D721Med (cell line): ENCODE measurements around the gene NIPAL1.
"Not testable (repeated sequence)": the region's sequence is repeated elsewhere in the genome, so short reads cannot be mapped to it uniquely, and the experiment has no call there.

Source experiments
- DNase-seq: peaks from one replicate; pipeline ENCODE4 v3.0.0; 2011; ENCODE audit warnings: low spot score; ENCODE audit not compliant: insufficient read length
- FAIRE-seq: peaks from 2 replicates; lab custom pipeline; 2011; peaks lifted over from hg19 to GRCh38; lab: Jason Lieb, UNC
- TF ChIP-seq, protein P1 (sequence below): IDR thresholded peaks from 2 replicates; pipeline ENCODE4 v1.5.1; 2012; ENCODE audit warnings: mild to moderate bottlenecking, control low read depth; ENCODE audit not compliant: insufficient read depth; ENCODE audit errors: missing control alignments

The NIPAL1 gene

DNA sequence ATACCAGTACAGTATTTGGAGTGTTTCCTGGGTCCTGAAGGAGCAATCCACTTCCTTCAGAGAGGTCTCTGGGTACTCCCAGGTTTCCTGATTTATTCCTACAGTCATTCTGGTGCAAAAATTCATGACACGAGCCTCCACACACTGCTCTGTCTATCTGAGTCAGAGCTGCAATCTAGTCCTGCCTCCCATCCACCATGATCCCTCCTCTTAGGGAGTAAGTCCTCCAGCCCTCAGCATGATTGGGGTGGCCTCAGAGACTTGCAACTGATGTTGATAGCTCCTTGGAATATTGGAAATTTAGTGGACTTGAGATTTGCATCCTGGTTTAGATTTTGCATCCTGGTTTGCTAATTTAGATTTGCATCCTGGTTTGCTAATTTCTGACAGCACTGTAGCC, 20.6 kb upstream of the NIPAL1 start:
- TF ChIP-seq, protein P1, sequence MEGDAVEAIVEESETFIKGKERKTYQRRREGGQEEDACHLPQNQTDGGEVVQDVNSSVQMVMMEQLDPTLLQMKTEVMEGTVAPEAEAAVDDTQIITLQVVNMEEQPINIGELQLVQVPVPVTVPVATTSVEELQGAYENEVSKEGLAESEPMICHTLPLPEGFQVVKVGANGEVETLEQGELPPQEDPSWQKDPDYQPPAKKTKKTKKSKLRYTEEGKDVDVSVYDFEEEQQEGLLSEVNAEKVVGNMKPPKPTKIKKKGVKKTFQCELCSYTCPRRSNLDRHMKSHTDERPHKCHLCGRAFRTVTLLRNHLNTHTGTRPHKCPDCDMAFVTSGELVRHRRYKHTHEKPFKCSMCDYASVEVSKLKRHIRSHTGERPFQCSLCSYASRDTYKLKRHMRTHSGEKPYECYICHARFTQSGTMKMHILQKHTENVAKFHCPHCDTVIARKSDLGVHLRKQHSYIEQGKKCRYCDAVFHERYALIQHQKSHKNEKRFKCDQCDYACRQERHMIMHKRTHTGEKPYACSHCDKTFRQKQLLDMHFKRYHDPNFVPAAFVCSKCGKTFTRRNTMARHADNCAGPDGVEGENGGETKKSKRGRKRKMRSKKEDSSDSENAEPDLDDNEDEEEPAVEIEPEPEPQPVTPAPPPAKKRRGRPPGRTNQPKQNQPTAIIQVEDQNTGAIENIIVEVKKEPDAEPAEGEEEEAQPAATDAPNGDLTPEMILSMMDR, result no peak
- DNase-seq (no peak), FAIRE-seq (no peak)

DNA sequence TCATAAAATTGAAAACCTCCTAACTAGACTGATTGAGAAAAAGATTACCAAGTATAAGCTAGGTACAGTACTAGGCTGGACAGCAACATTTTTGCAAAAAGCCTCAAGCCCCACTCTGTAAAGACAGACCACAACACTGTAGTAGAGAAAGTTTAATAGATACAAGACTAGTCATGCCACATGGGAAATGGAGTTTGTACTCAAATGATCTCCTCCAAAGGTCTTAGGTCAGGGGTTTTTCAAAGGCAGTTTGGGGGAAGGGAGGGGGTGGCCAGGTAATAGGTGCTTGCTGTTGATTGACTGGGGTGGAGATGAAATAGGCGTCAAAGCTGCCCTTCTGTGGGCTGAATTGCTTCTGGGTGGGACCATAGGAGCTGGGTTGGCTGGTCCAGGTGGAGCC, 14.3 kb upstream of the NIPAL1 start:
- FAIRE-seq (no peak), DNase-seq (no peak)
- TF ChIP-seq, protein P1, result no peak

DNA sequence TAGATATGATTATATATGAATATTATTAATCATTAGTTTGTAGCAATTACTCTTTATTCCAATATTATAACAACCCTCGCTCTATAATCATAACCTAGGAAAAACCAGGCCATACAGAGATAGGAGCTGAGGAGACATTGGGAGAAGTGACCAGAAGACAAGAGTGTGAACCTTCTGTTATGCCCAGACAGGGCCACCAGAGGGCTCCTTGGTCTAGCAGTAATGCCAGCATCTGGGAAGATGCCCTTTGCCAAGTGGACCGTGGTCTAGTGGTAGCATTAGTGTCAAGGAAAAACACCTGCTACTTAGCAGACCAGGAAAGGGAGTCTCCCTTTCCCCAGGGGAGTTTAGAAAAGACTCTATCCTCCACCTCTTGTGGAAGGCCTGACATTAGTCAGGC, 13.0 kb upstream of the NIPAL1 start:
- not testable (repeated sequence) for FAIRE-seq, DNase-seq
- TF ChIP-seq, protein P1, result peak; percentile 51

DNA sequence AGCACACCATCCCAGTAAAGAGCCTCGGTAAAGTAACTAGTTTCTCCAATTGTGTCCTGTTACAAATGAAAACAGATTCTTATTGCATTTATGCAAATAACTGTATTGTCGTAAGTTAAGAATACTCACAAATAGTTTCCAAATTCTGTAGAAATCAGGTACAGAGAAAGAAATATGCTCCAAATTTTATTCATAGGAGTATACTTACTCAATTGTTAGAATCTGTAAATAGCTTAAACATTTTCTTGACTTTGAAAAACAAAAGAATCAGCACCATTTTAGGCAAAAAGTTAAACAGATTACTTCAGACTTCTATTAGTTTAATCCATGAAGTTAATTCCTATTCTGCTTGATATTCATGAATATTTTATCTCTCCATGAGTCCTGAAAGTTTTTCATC, 10.8 kb upstream of the NIPAL1 start:
- DNase-seq, result no peak
- TF ChIP-seq, protein P1, result no peak
- no peak for FAIRE-seq

DNA sequence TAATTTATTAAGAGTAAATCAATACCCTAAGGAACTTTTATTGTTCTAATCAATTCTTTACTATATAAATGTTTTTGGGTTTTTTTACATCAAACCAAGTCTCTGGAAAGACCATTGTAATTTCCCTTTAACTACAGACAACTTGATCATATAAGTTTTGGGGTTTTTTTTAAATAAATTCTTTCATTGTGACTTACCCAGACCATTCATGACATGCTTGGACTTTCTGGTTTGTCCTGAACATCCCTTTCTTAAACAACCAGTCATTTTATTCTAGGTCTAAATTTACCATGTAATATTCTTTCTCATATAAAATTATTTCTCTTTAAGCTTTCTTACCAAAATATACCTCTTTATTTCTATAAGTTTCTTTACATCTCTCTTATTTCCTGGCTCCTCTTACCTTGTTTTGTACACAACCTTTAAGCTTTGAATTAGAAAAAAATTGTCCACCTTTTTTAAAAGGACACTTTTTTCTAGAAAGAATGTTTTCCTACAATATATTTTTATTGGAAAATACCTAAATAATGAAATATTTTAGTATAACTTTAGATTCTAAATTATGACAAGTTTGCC, 8.5 kb upstream of the NIPAL1 start:
- FAIRE-seq (no peak), DNase-seq (no peak)
- TF ChIP-seq, protein P1, result no peak

DNA sequence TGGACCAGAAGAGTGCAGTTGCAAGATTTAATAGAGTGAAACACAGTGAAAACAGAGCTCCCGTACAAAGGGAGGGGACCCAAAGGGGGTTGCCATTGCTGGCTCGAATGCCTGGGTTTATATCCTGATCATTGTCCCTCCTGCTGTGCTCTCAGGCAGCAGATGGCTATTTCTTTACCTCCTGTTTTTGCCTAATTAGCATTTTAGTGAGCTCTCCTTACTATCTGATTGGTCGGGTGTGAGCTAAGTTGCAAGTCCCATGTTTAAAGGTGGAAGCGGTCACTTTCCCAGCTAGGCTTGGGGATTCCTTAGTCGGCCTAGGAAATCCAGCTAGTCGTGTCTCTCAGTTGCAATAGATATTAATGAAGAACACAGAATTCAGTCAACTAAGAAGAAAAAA, 5.7 kb upstream of the NIPAL1 start:
- FAIRE-seq, DNase-seq: not testable (repeated sequence)

DNA sequence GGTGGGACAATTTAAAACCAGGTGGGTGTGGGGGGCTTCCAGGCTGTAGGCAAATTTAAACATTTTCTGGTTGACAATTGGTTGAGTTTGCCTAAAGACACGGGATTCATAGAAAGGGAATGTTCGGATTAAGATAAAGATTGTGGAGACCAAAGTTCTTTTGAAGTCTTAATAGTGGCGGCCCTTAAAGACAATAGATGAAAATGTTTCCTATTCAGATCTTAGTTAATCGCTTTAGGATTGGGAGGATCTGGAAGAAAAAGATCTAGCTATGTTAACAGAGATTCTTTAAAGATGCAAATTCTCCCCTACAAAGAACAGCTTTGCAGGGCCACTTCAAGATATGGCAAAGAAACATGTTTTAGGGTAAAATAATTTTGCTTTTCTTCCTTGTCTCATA, 4.8 kb upstream of the NIPAL1 start:
- TF ChIP-seq, protein P1, result no peak
- FAIRE-seq (no peak), DNase-seq (no peak)

DNA sequence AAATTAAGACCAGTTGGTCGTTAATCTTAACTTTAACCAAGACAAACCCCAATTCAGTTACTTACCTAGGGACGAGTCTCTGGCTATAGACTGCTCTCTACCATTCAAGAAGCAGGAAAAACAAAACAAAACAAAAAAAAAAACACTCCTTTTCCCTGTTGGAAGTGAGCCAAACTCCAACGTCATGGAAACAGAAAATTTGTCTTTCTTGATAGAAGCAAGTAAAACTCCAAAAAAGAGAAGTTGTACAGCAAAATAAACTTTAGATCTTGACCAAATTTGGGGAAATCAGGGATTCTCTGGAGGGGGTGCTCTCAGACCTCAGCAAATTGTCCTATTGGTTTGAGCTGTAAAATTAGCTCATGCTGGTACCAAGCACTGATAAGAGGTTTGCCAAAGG, 3.7 kb upstream of the NIPAL1 start:
- TF ChIP-seq, protein P1, result no peak
- DNase-seq, result no peak
- FAIRE-seq, result no peak
